Sigmoid colon (tissue), 7 donors: ENCODE data around the gene NMT1. TPM values are rescaled to one million over a fixed set of nuclear protein-coding genes. Genes with fewer than 3 reads are reported as not detected.

Source experiments
- DNase-seq: peaks from one replicate; pipeline ENCODE4 v3.0.0-alpha.2; 2019
- H3K27ac ChIP-seq, 4 donors: fragments of 200-600 bp; sonication (generic); one replicate each; pipeline ENCODE4 v1.5.1; 2016 to 2019; ENCODE audit warnings: mild to moderate bottlenecking in 1 of 4
- H3K27me3 ChIP-seq, 3 donors: fragments of 200-600 bp; sonication (generic); one replicate each; pipeline ENCODE4 v1.5.1; 2019; ENCODE audit warnings: mild to moderate bottlenecking in 1 of 3
- H3K36me3 ChIP-seq, 4 donors: fragments of 200-600 bp; sonication (generic); one replicate each; pipeline ENCODE4 v1.5.1; 2016 to 2019
- H3K4me1 ChIP-seq, 4 donors: fragments of 200-600 bp; sonication (generic); one replicate each; pipeline ENCODE4 v1.5.1; 2017 to 2019
- H3K4me3 ChIP-seq, 4 donors: fragments of 200-600 bp; sonication (generic); one replicate each; pipeline ENCODE4 v1.5.1; 2017 to 2019; ENCODE audit warnings: mild to moderate bottlenecking in 2 of 4, moderate library complexity in 1 of 4
- H3K9me3 ChIP-seq, 4 donors: fragments of 200-600 bp in 3 of 4; sonication (generic) in 3 of 4; one replicate each; pipeline versions ENCODE4 v1.5.1 to v1.6.1; 2013 to 2019
- EP300 ChIP-seq, 4 donors: sonication (generic); formaldehyde crosslinking; IDR thresholded peaks; one replicate each; pipeline ENCODE4 v1.6.1; 2017; ENCODE audit warnings: antibody characterized with exemption in 4 of 4
- POLR2A ChIP-seq, 2 donors: fragments of 450-650 bp; IDR thresholded peaks; one replicate each; pipeline ENCODE4 v1.6.1; 2016; ENCODE audit warnings: antibody characterized with exemption in 2 of 2, mild to moderate bottlenecking in 2 of 2, moderate library complexity in 2 of 2
- POLR2AphosphoS5 ChIP-seq, 4 donors: sonication (generic); formaldehyde crosslinking; IDR thresholded peaks; one replicate each; pipeline ENCODE4 v1.6.1; 2017; ENCODE audit warnings: antibody characterized with exemption in 4 of 4
- WGBS, 2 donors: extraction: QIAGEN DNeasy Blood & Tissue Kit; methylation state at CpG; one replicate each; pipeline ENCODE4 v1.1.7; 2013; 5-methylcytosine and 5-hydroxymethylcytosine counted together
- intact Hi-C: fragments of 100-400 bp; cut with DNase I; formaldehyde crosslinking; loops from one replicate; pipeline ENCODE4 v1.15.1; 2023
- polyA plus RNA-seq, 3 donors: library from polyadenylated mRNA; stranded (reverse); fragments of 200-250 nt; gene quantifications; one replicate each; pipeline ENCODE4 v1.2.3, GENCODE V29; 2013
- total RNA-seq, 4 donors: library from RNA; depleted of rRNA; stranded (reverse); fragments of >200 nt; gene quantifications; one replicate each; pipeline ENCODE4 v1.1.0, GENCODE V29; 2016
- TF ChIP-seq, protein P1 (sequence below), 4 experiments: fragments of 450-650 bp in 3 of 4; fragments of 200-600 bp in 1 of 4; IDR thresholded peaks; one replicate each; pipeline ENCODE4 v1.5.1; 2016 to 2019; ENCODE audit warnings: antibody characterized with exemption in 4 of 4, mild to moderate bottlenecking in 3 of 4, moderate library complexity in 2 of 4
- donor health status: healthy with polysubstance abuse.
- donor health status: Bipolar disorder and iron deficiency.
- donor health status: healthy.

Gene NMT1
- total and polyA plus RNA-seq, 7 donors = 13.2 to 59.2 (median 41.0) TPM

DNA sequence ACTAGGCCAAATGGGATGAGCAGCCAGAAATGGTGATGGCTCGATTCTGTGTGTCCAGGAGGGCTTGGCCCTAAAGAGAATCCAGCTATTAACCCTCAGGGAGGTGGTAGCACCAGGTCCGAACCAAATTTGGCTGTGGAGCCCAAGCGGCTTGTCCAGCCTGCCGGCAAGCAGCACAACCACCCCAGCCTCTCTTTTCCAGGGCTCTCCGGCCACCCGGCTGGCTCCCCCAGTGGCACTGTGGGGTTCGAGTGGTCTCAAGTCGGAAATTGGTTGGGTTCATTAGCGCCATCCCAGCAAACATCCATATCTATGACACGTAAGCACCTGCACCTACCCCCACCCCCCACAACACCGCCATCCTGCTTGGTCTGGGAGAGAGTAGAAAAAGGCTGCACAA is 35.8 kb downstream of the NMT1 start:
- intact Hi-C loops = no loop called here
- Histone ChIP-seq H3K4me3 (no peak overlapping the region), H3K4me1 (peaks cover 0 to 46% (median 40%) of the 10 kb centered on the region in 4 donors), H3K9me3 (no peaks in the 10 kb centered on the region), H3K27me3 (no peaks in the 10 kb centered on the region), H3K27ac (peak overlapping the region in 3 of 4 donors; percentile 79 to 95 (median 87)), H3K36me3 (peaks cover 32 to 64% (median 43%) of the 10 kb centered on the region in 4 donors)
- WGBS, 2 donors = 95 to 96% methylated on average over 11 of the region's 11 CpGs
- TF ChIP-seq POLR2AphosphoS5 (IDR thresholded peaks at IDR 0.05) = no peak
- no peak for DNase-seq

DNA sequence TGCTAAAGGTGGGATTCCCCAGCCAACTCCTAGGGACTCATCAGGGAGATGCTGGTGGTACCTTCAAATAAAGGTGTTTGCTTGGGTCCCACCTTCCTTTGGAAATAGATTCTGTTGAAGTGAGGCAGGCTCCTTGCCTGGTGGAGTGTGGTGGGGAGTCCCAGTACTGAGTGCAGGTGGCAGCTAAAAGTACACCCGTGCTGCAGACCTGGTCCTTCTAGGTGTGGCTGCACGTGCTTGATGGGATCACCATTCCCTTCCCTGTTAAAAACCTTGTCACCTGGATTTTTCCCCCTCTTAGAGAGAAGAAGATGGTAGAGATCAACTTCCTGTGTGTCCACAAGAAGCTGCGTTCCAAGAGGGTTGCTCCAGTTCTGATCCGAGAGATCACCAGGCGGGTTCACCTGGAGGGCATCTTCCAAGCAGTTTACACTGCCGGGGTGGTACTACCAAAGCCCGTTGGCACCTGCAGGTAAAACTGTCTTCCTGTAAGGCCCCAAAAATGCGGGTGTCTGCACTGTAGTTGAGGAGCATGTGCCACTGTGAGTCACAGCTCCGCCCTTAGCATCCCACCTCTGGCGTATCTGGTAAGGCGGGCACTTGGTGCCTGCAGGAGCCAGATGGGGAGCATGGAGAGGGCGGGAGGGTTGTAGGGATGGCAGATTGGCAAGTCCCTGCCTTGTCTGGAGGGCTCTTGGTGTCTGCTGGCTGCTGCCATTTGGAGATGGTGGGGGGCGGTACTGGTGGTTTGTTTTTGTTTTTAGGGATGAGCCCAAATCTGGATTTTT is 37.2 kb downstream of the NMT1 start:
- TF ChIP-seq, protein P1, sequence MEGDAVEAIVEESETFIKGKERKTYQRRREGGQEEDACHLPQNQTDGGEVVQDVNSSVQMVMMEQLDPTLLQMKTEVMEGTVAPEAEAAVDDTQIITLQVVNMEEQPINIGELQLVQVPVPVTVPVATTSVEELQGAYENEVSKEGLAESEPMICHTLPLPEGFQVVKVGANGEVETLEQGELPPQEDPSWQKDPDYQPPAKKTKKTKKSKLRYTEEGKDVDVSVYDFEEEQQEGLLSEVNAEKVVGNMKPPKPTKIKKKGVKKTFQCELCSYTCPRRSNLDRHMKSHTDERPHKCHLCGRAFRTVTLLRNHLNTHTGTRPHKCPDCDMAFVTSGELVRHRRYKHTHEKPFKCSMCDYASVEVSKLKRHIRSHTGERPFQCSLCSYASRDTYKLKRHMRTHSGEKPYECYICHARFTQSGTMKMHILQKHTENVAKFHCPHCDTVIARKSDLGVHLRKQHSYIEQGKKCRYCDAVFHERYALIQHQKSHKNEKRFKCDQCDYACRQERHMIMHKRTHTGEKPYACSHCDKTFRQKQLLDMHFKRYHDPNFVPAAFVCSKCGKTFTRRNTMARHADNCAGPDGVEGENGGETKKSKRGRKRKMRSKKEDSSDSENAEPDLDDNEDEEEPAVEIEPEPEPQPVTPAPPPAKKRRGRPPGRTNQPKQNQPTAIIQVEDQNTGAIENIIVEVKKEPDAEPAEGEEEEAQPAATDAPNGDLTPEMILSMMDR (IDR thresholded peaks at IDR 0.05) = no peak
- TF ChIP-seq EP300 (IDR thresholded peaks at IDR 0.05) = no peak
- TF ChIP-seq POLR2A (IDR thresholded peaks at IDR 0.05) = no peak
- no peak for TF ChIP-seq POLR2AphosphoS5 (IDR thresholded peaks at IDR 0.05)
- Histone ChIP-seq H3K4me1 (peaks cover 0 to 33% (median 28%) of the 10 kb centered on the region in 4 donors), H3K36me3 (peaks cover 38 to 75% (median 56%) of the 10 kb centered on the region in 4 donors), H3K27ac (peak overlapping the region; percentile 30 to 79 (median 50)), H3K9me3 (no peaks in the 10 kb centered on the region), H3K27me3 (no peaks in the 10 kb centered on the region), H3K4me3 (no peak overlapping the region)
- DNase-seq = no peak
- intact Hi-C loops = loop anchor here (2.0 kb wide), 2 partner anchors 33 to 75 kb away; no protein-coding TSS in a partner anchor
- WGBS, 2 donors = 83 to 91% methylated on average over 13 of the region's 13 CpGs

DNA sequence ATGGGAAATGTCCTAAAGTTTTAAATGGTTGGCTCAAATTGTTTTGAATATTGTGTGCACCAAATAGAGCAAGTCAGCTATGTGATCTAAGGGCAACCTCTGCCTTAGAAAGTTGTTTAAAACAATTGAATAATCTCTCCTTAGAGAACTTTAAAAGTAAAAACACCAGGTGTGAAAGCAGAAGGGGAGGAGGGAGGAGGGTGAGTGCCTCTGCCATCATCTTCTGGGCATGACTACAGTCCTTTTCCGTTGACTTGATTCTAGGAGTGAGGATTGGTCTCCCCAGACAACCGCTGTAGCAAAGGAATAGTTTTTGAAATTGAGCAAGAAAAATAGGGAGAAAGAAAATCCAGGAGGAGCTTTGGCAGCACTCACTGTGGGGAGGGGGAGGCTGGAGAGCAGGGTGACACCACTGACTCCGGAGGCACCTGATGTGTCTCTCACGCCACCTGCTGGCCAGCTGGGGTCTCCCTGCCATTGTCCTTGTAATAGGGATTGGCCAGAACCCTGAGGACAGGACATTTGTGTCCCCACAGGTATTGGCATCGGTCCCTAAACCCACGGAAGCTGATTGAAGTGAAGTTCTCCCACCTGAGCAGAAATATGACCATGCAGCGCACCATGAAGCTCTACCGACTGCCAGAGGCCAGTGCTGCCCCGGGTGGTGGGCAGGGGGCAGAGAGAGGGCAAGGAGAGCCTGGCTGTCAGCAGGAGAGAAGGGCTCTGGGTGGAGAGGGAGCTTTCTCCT is 37.9 kb downstream of the NMT1 start:
- TF ChIP-seq POLR2A (IDR thresholded peaks at IDR 0.05) = no peak
- TF ChIP-seq, protein P1 (IDR thresholded peaks at IDR 0.05) = peak; percentile 77 to 92 (median 86)
- TF ChIP-seq EP300 (IDR thresholded peaks at IDR 0.05) = no peak
- TF ChIP-seq POLR2AphosphoS5 (IDR thresholded peaks at IDR 0.05) = peak in 2 of 4 donors; percentile 6 to 37
- no peaks in the 10 kb centered on the region for H3K9me3 ChIP-seq
- H3K27me3 ChIP-seq = no peaks in the 10 kb centered on the region
- peaks cover 45 to 82% (median 64%) of the 10 kb centered on the region in 4 donors for H3K36me3 ChIP-seq
- H3K27ac ChIP-seq = peak overlapping the region; percentile 30 to 79 (median 50)
- DNase-seq = peak; percentile 97
- H3K4me3 ChIP-seq = no peak overlapping the region
- intact Hi-C loops = loop anchor here (1.0 to 2.0 kb wide), 3 partner anchors 32 to 179 kb away; no protein-coding TSS in a partner anchor
- H3K4me1 ChIP-seq = peaks cover 0 to 25% (median 21%) of the 10 kb centered on the region in 4 donors
- WGBS, 2 donors = 42 to 51% methylated on average over 9 of the region's 9 CpGs

DNA sequence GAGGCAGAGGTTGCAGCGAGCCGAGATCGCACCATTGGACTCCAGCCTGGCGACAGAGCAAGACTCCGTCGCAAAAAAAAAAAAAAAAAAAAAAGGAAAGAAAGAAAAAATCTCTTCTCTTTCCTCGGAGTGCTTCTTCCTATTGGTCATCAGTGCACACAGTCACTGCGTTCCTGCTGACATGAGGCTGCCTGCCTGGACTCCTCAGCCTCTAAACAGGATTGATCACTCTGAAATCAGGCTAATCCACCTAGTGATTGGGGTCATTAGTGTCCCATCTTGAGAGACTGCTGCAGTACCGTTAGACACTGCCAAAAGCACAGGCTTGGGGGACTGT is 40.4 kb downstream of the NMT1 start:
- Histone ChIP-seq H3K27ac (peak overlapping the region in 2 of 4 donors; percentile 26 to 56), H3K4me1 (peaks cover 0 to 26% (median 22%) of the 10 kb centered on the region in 4 donors), H3K4me3 (no peak overlapping the region), H3K27me3 (no peaks in the 10 kb centered on the region), H3K9me3 (no peaks in the 10 kb centered on the region), H3K36me3 (peaks cover 47 to 92% (median 74%) of the 10 kb centered on the region in 4 donors)
- no peak for DNase-seq
- TF ChIP-seq POLR2AphosphoS5 (IDR thresholded peaks at IDR 0.05) = no peak
- TF ChIP-seq, protein P1 (IDR thresholded peaks at IDR 0.05) = no peak
- TF ChIP-seq POLR2A (IDR thresholded peaks at IDR 0.05) = no peak
- TF ChIP-seq EP300 (IDR thresholded peaks at IDR 0.05) = no peak
- WGBS, 2 donors = 87% methylated on average over 9 of the region's 9 CpGs
- intact Hi-C loops = no loop called here
